CD4-positive, alpha-beta T cell treated with Interleukin-21 for 1 hour (primary cell): ENCODE data around the gene DIP2C.
"Not testable (repeated sequence)": the region's sequence is repeated elsewhere in the genome, so short reads cannot be mapped to it uniquely, and the experiment has no call there.

ENCODE experiments used
- DNase-seq: peaks from one replicate; pipeline ENCODE4 v3.0.0-alpha.2; 2020

The DIP2C gene

DNA sequence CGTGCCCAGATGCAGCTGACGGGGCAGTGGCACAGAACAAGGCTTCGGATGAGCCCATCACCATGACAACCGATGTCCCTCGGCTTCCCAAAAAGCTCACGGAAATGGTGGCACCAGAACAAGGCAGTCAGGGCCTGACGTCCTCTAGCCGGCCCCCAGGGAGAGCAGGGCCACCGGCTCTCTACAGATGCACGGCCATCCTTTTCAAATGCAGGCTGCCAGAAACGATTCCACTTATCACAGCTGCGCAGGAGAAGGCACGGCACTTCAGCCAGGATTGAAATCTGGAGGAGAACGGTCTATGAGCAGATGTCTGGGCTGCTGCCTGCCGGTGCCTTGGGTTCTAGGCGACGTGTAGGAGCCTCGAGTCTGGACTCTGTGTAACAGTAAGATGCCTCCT, 330.4 kb downstream of the DIP2C start:
- no peak for DNase-seq

DNA sequence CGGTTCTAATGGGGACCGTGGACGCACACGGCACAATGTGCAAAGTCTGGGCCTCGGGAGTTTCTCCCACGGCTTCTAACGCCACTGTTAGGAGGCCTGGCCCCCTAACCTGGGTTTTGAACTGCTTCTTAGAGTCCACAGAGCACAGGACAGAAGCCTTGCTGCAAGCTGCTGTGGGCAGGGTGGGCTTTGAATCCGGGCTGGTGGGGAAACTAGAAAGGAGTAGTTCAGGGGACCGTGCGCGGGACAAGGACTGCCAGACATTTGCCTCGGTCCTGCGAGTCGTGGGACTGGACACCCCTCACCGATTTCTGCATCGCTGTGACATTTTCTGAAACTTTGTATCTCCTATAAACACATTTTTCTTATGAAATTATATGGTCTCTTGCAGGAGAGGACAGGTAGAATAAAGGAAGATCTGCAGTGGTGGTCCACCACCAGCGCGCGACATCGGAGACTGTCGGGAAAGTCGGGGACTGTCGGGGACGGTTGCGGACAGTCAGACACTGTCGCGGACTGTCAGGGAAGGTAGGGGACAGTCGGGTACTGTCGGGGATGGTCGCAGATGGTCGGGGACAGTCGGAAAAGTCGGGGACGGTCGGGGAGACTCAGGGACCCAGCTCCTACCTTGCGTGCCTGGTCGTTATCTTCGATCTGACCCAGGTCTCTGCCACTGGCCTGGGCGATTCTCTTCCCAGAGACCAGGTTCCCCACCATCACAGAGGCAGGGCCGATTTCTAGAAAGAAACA, 332.1 kb downstream of the DIP2C start:
- no peak for DNase-seq

DNA sequence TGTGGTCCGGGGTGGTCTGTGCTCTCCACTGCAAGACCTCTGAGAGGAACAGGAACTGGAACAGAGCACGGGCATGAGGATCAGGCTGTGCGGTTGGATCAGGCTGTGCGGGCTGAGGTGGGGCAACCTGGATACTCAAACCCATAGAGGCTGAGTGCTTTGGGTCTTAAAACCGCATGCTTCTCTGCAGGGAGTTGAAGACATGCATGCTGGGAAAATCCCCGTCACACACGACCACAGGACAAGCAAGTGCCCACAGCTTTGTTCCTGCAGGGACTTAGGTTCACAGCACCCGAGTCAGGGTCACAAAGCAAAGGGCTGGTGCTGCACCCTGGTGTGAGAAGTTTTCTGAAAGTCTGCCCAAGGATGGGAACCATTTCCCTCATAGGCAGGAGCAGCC, 333.0 kb downstream of the DIP2C start:
- peak; percentile 5 for DNase-seq

DNA sequence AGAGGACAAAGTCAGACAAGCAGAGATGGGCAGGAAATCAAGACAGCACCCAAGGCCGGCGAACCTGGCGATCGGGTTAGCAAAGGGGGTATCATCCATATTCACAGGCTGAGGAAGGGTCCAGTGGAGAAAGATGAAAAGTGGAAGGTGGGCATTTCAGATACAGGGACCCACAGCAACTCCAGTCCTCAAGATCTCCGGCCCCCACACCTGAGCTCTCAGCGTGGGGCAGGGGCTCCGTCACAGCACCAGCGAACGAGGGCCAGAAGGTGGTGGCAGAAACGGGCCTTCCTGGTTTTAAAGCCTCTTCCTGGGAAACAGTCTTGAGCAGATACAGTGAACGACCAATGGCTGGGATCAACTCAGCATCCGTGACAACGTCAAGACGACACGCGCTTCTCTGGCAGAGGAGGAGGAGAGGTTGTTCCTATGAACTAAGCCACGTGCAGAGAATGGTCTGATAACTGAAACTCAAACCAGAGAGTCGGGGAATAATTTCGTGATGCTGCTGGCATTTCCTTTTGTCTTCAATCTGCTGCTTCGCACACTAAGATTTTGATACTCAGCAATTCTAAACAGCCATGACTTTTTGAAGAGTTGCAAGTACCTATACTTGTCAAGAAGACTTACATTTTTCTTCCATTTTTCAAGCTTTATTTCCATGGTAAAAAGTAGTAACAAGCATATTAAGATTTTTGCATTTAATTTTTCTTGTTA, 334.4 kb downstream of the DIP2C start:
- DNase-seq: no peak

GRCh38 chr10:352476-353235, 336.8 kb downstream of the DIP2C start:
- DNase-seq: no peak

GRCh38 chr10:351770-352334, 337.6 kb downstream of the DIP2C start:
- peak; percentile 3 for DNase-seq

DNA sequence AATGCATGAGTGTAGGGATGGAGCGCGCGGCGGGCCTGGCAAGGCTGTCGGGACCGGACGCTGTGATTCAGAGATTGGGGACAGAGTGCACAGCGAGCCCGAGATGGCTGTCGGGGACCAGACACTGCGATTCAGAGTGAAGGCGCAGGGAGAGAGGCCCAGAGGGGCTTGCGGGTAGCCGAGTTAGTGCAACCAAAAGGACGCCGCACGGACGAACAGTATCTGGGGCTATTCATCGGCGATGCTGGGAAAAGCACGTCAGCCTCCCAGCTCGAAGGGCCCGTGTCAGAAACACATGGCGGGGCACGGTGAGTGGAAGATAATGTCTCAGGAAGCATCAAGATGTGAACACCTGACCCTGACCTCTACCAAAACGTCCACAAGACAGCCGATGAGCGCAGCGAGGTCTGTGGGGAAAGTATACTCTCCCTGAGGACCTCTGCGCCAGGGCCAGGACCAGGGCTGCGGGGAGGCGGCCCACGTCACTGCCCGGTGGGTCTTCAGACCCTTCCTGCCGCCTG, 338.4 kb downstream of the DIP2C start:
- DNase-seq: no peak

DNA sequence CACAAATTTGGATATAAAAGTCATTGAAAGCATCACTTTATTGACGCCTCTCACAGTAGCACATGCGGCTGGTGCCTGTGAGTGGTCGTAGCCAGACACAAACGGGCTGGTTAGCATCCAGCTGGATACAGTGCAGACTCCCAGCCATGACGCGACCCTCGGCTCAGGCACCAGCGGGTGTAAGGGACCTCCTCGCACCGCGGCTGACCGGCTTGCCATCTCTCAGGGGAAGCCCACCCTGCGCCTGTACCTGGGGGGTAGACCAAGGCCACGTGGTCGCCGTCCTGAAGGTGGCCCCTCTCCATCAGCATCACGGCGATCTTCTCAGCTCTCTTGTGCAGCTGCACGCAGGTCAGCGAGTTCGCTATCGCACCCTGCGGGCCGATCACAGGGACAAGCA, 340.4 kb downstream of the DIP2C start:
- no peak for DNase-seq

GRCh38 chr10:348456-348855, 341.0 kb downstream of the DIP2C start:
- DNase-seq: no peak

- not testable (repeated sequence) for DNase-seq
Observed at GRCh38 chr10:347774-348173, 341.7 kb downstream of the DIP2C start.

DNA sequence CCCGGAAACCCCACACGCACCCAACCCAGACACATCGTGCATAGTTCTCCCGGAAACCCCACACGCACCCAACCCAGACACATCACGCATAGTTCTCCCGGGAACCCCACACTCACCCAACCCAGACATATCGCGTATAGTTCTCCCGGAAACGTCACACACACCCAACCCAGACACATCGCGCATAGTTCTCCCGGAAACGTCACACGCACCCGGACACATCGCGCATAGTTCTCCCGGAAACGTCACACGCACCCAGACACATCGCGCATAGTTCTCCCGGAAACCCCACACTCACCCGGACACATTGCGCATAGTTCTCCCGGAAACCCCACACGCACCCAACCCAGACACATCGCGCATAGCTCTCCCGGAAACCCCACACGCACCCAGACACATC, 342.3 kb downstream of the DIP2C start:
- not testable (repeated sequence) for DNase-seq

- DNase-seq: no peak
Observed at GRCh38 chr10:344582-345200, 344.8 kb downstream of the DIP2C start.

- no peak for DNase-seq
Observed at GRCh38 chr10:343231-344220, 345.9 kb downstream of the DIP2C start.

DNA sequence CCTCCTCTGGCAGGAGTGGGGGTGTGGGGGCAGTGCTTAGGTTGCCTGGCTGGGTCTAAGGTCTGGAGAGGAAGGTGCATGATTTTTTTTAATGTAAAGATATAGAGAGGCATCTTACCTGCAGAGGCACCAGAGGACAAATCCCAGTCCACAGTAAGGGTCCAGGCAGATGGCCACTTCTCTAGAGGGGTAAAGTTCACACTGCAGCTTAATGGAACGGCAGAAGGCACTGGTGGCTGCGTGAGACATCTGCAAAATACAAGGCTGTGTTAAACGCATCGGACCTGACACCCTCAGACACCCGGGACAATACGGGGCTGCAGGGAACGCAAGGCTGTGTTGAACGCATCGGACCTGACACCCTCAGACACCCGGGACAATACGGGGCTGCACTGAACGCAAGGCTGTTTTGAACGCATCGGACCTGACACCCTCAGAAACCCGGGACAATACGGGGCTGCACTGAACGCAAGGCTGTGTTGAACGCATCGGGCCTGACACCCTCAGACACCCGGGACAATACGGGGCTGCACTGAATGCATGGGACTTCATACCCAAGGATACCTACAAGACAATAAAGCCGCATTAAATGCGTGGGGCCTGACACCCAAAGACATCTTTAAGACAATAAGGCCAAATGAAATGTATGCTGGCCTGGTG, 348.3 kb downstream of the DIP2C start:
- no peak for DNase-seq

GRCh38 chr10:340646-341045, 348.8 kb downstream of the DIP2C start:
- DNase-seq: no peak

GRCh38 chr10:339038-339391, 350.5 kb downstream of the DIP2C start:
- DNase-seq: no peak

DNA sequence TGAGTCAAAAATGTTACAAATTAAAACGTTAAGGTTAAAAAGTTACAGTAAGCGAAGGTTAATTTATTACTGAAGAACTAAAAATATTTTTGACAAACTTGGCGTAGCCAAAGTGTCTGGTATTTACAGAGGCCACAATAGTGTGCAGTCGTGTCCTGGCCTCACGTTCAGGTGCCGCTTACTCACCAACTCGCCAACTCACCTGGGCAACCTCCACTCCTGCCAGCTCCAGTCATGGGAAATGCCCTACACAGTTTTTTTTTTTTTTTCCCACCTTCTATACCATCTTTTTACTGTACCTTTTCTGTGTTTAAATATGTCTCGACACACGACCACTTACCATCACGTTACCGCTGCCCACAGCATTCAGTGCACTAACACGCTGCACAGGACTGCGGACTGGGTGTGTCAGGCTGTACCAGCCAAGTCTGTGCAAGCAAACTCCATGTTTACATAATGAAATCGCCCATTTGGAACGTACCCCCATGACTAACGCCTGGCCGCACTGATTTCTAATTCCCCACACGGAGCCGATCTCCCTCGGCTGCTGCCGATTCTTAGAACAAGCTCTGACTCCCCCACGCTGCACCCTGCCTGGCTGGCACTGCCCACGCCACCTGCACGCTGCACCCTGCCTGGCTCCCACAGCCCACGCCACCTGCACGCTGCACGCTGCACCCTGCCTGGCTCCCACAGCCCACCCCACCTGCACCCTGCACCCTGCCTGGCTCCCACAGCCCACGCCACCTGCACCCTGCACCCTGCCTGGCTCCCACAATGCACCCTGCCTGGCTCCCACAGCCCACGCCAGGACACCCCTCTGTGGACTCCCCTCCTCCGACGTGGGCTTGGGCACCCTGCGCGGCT, 351.1 kb downstream of the DIP2C start:
- no peak for DNase-seq

DNA sequence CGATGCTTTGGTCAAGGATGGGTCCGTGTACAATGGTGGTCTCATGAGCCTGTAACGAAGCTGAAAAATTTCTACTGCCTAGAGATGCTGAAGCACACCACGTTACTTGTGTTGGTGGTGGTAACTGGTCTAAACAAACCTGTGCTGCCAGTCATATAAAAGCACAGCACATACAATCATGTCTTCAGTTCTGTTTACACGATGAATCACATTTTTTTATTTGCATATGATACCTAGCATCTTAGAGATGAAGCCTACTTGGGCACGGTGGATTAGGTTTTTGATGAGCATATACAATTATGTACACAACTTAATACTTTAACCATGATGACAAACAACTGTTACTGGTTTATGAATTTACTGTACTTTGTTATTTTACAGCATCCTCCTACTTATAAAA, 353.2 kb downstream of the DIP2C start:
- no peak for DNase-seq

DNA sequence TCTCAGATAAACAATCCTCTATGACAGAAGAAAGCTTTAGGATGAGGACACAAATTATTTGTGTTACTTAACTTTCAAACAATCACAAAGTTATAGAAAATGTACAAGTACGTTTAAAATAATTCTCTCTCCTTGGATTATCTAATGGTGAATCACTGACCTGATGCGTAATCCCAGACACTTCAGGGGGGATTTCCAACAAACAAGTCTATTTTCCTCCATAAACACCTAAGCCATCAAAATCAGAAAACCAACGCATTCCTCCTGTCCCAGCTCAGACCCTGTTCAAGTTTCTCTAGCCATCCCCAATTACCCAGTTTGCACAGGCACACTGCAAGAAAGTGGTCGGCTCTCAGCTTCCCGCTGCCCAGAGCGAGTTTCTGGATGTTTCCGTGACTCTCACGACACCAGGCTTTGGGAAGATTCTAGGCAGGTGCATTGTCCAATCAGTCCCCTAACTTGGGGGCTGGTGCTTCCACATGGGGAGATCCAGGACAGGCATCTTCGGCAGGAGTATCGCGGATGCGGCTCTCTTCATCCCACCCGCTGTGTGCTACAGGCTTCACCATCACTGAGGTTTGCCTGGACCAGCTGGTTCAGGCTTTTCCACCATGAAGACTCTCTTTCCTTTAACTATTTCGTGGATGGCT, 354.2 kb downstream of the DIP2C start:
- no peak for DNase-seq
